Sigmoid colon (tissue), 7 donors: Measurements from ENCODE around the gene MMS19. TPM values are rescaled to one million over a fixed set of nuclear protein-coding genes. Genes with fewer than 3 reads are reported as not detected.
A peak's percentile ranks its signal among the peaks of the same experiment; 100 is the strongest.

ENCODE experiments used
- DNase-seq: peaks from one replicate; pipeline ENCODE4 v3.0.0-alpha.2; 2019
- H3K27ac ChIP-seq, 4 donors: fragments of 200-600 bp; sonication (generic); one replicate each; pipeline ENCODE4 v1.5.1; 2016 to 2019; ENCODE audit warnings: mild to moderate bottlenecking in 1 of 4
- H3K27me3 ChIP-seq, 3 donors: fragments of 200-600 bp; sonication (generic); one replicate each; pipeline ENCODE4 v1.5.1; 2019; ENCODE audit warnings: mild to moderate bottlenecking in 1 of 3
- H3K36me3 ChIP-seq, 4 donors: fragments of 200-600 bp; sonication (generic); one replicate each; pipeline ENCODE4 v1.5.1; 2016 to 2019
- H3K4me1 ChIP-seq, 4 donors: fragments of 200-600 bp; sonication (generic); one replicate each; pipeline ENCODE4 v1.5.1; 2017 to 2019
- H3K4me3 ChIP-seq, 4 donors: fragments of 200-600 bp; sonication (generic); one replicate each; pipeline ENCODE4 v1.5.1; 2017 to 2019; ENCODE audit warnings: mild to moderate bottlenecking in 2 of 4, moderate library complexity in 1 of 4
- H3K9me3 ChIP-seq, 4 donors: fragments of 200-600 bp in 3 of 4; sonication (generic) in 3 of 4; one replicate each; pipeline versions ENCODE4 v1.5.1 to v1.6.1; 2013 to 2019
- CTCF ChIP-seq, 4 experiments: fragments of 450-650 bp in 3 of 4; fragments of 200-600 bp in 1 of 4; IDR thresholded peaks; one replicate each; pipeline ENCODE4 v1.5.1; 2016 to 2019; ENCODE audit warnings: antibody characterized with exemption in 4 of 4, mild to moderate bottlenecking in 3 of 4, moderate library complexity in 2 of 4
- EP300 ChIP-seq, 4 donors: sonication (generic); formaldehyde crosslinking; IDR thresholded peaks; one replicate each; pipeline ENCODE4 v1.6.1; 2017; ENCODE audit warnings: antibody characterized with exemption in 4 of 4
- POLR2A ChIP-seq, 2 donors: fragments of 450-650 bp; IDR thresholded peaks; one replicate each; pipeline ENCODE4 v1.6.1; 2016; ENCODE audit warnings: antibody characterized with exemption in 2 of 2, mild to moderate bottlenecking in 2 of 2, moderate library complexity in 2 of 2
- POLR2AphosphoS5 ChIP-seq, 4 donors: sonication (generic); formaldehyde crosslinking; IDR thresholded peaks; one replicate each; pipeline ENCODE4 v1.6.1; 2017; ENCODE audit warnings: antibody characterized with exemption in 4 of 4
- WGBS, 2 donors: extraction: QIAGEN DNeasy Blood & Tissue Kit; methylation state at CpG; one replicate each; pipeline ENCODE4 v1.1.7; 2013; 5-methylcytosine and 5-hydroxymethylcytosine counted together
- intact Hi-C: fragments of 100-400 bp; cut with DNase I; formaldehyde crosslinking; loops from one replicate; pipeline ENCODE4 v1.15.1; 2023
- polyA plus RNA-seq, 3 donors: library from polyadenylated mRNA; stranded (reverse); fragments of 200-250 nt; gene quantifications; one replicate each; pipeline ENCODE4 v1.2.3, GENCODE V29; 2013
- total RNA-seq, 4 donors: library from RNA; depleted of rRNA; stranded (reverse); fragments of >200 nt; gene quantifications; one replicate each; pipeline ENCODE4 v1.1.0, GENCODE V29; 2016
- donor health status: healthy with polysubstance abuse.
- donor health status: Bipolar disorder and iron deficiency.
- donor health status: healthy.

The MMS19 gene
- total and polyA plus RNA-seq, 7 donors, result 29.4 to 79.8 (median 48.9) TPM

GRCh38 chr10:97538839-97539238 is 40.6 kb upstream of the MMS19 start:
- Histone ChIP-seq H3K36me3 (no peaks in the 10 kb centered on the region), H3K27ac (peak overlapping the region in 1 of 4 donors; percentile 5), H3K4me3 (no peak overlapping the region), H3K27me3 (no peaks in the 10 kb centered on the region), H3K4me1 (peaks cover 0 to 29% (median 28%) of the 10 kb centered on the region in 4 donors), H3K9me3 (no peaks in the 10 kb centered on the region)
- intact Hi-C loops, result no loop called here
- TF ChIP-seq POLR2A (IDR thresholded peaks at IDR 0.05) (no peak), POLR2AphosphoS5 (IDR thresholded peaks at IDR 0.05) (no peak), CTCF (IDR thresholded peaks at IDR 0.05) (no peak), EP300 (IDR thresholded peaks at IDR 0.05) (no peak)
- WGBS, 2 donors, result 96 to 98% methylated on average over 4 of the region's 4 CpGs
- peak; percentile 47 for DNase-seq

GRCh38 chr10:97538411-97538810 is 40.2 kb upstream of the MMS19 start:
- no peak for DNase-seq
- peak overlapping the region in 1 of 4 donors; percentile 5 for H3K27ac ChIP-seq

GRCh38 chr10:97537186-97537869 is 39.1 kb upstream of the MMS19 start:
- WGBS, 2 donors, result 88 to 91% methylated on average over 5 of the region's 5 CpGs
- DNase-seq, result no peak

More at GRCh38 chr10:97538411-97538810, 40.2 kb upstream of the MMS19 start:
- no peaks in the 10 kb centered on the region for H3K27me3 ChIP-seq
- TF ChIP-seq CTCF (IDR thresholded peaks at IDR 0.05), result no peak
- no peak for TF ChIP-seq POLR2A (IDR thresholded peaks at IDR 0.05)
- no peak for TF ChIP-seq POLR2AphosphoS5 (IDR thresholded peaks at IDR 0.05)
- TF ChIP-seq EP300 (IDR thresholded peaks at IDR 0.05), result no peak
- intact Hi-C loops, result no loop called here
- peaks cover 0 to 25% (median 24%) of the 10 kb centered on the region in 4 donors for H3K4me1 ChIP-seq
- H3K36me3 ChIP-seq, result no peaks in the 10 kb centered on the region
- no peak overlapping the region for H3K4me3 ChIP-seq
- H3K9me3 ChIP-seq, result no peaks in the 10 kb centered on the region
- 82 to 89% methylated on average over 4 of the region's 4 CpGs for WGBS, 2 donors

GRCh38 chr10:97534746-97535367 is 36.6 kb upstream of the MMS19 start:
- no peaks in the 10 kb centered on the region for H3K9me3 ChIP-seq
- H3K27ac ChIP-seq, result no peak overlapping the region
- no peaks in the 10 kb centered on the region for H3K27me3 ChIP-seq
- peaks cover 0 to 4% (median 0%) of the 10 kb centered on the region in 4 donors for H3K4me1 ChIP-seq
- H3K36me3 ChIP-seq, result no peaks in the 10 kb centered on the region
- 81 to 87% methylated on average over 6 of the region's 6 CpGs for WGBS, 2 donors
- no peak for DNase-seq
- H3K4me3 ChIP-seq, result no peak overlapping the region
- TF ChIP-seq CTCF (IDR thresholded peaks at IDR 0.05), result peak in 1 of 4 experiments; percentile 12
- no peak for TF ChIP-seq POLR2AphosphoS5 (IDR thresholded peaks at IDR 0.05)
- intact Hi-C loops, result no loop called here

More at GRCh38 chr10:97537186-97537869, 39.1 kb upstream of the MMS19 start:
- H3K27me3 ChIP-seq, result no peaks in the 10 kb centered on the region
- no peaks in the 10 kb centered on the region for H3K36me3 ChIP-seq
- H3K9me3 ChIP-seq, result no peaks in the 10 kb centered on the region
- intact Hi-C loops, result no loop called here
- H3K4me3 ChIP-seq, result no peak overlapping the region
- peaks cover 0 to 14% (median 13%) of the 10 kb centered on the region in 4 donors for H3K4me1 ChIP-seq
- H3K27ac ChIP-seq, result no peak overlapping the region
- TF ChIP-seq POLR2AphosphoS5 (IDR thresholded peaks at IDR 0.05) (no peak), POLR2A (IDR thresholded peaks at IDR 0.05) (no peak), CTCF (IDR thresholded peaks at IDR 0.05) (no peak), EP300 (IDR thresholded peaks at IDR 0.05) (no peak)
